Measurements from ENCODE around the gene ZNF91. TPM values are rescaled to one million over a fixed set of nuclear protein-coding genes. Genes with fewer than 3 reads are reported as not detected.

The ZNF91 gene
- total RNA-seq (2021): 37.4 and 44.9 TPM in 2 replicates
- percentile 95 among the genes with signal in this experiment for Bru-seq, nascent RNA
- BruChase-seq, experiment 1, labeled RNA remaining after a 2-hour chase: percentile 97 among the genes with signal in this experiment
- BruChase-seq, experiment 2, labeled RNA remaining after a 6-hour chase: percentile 75 among the genes with signal in this experiment
- long read RNA-seq, partial matches to known transcripts: 2 of 4 reads
- long read RNA-seq, other reads (novel, unspliced or antisense): 2 of 4 reads

DNA sequence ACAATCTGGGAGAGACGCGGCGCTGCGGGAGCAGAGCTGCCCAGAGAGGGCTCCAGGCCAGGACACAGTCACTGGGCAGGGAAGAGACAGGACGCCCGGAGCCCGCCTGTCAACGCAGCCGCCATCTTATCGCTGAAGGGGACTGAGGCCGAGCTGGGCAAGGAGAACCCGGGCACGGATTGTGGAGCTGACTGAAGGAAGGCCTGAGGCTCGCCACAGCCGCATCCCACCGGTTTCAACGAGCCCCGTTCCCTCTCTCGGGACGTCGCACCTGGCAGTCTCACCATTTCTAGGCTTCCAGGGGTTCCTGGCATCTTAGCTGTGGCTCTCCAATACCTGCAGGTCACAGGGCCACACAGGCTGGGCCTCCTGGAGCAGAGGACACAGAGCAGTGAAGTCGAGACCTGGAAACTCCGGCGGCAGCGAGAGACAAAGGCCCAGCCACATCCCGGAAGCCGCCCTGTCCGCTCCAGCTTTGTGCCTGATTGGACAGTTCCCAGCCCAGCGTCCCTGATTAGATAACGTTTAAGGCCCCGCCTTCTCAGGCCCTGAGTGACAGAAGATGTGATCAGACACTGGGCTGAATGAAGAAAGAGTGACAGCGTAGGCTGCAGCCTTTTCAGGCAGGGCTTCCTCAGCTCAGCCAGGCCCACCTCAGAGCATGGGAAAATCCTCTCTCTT, at the start of gene ZNF91:
ZNF91 (minus strand) TSS at position 431 of the 681 bp plus-strand sequence; CDS start at position 314, 117 bp downstream.
- H3F3A ChIP-seq (ENCODE audit: insufficient read depth, low read depth): peaks cover 16% of the 10 kb centered on the region
- H3K27ac ChIP-seq: peak within 1 kb of the TSS; percentile 83
- H3K4me3 ChIP-seq: peak within 1 kb of the TSS; percentile 88
- CTCF ChIA-PET: no interaction called here
- H3K36me3 ChIP-seq (ENCODE audit: low read depth): peaks cover 37% of the 10 kb centered on the region
- POLR2A ChIA-PET (ENCODE audit: unreplicated experiment): interaction anchor here (0.5 to 0.6 kb wide), 3 partner anchors 127 to 1819 kb away, joined by 3 to 5 read pairs (median 4); no protein-coding TSS in a partner anchor
- H3K9me3 ChIP-seq (ENCODE audit: insufficient read depth, low read depth): peaks cover 40% of the 10 kb centered on the region
- intact Hi-C loops (cut with micrococcal nuclease; ENCODE audit: unreplicated experiment): loop anchor here (1.0 to 10.0 kb wide), 2 partner anchors 120 to 154 kb away; no protein-coding TSS in a partner anchor
- H3K27me3 ChIP-seq (ENCODE audit: insufficient read depth, low read depth): no peaks in the 10 kb centered on the region
- peak; percentile 92 to 94 for DNase-seq
- H2AFZ ChIP-seq: peak within 1 kb of the TSS; percentile 92
- BruUV-seq (replicated peaks): TSS peak; percentile 48
- H3K4me2 ChIP-seq: peak within 1 kb of the TSS; percentile 78
- peaks cover 10% of the 10 kb centered on the region for H3K4me1 ChIP-seq (replicated peaks; ENCODE audit: insufficient read depth)
- H3K9me2 ChIP-seq (ENCODE audit: insufficient read depth): no peaks in the 10 kb centered on the region
- H3K79me2 ChIP-seq (ENCODE audit: low read depth): peaks cover 51% of the 10 kb centered on the region
- TF ChIP-seq EZH2 (IDR thresholded peaks at IDR 0.05; ENCODE audit: low read depth): no peak
- TF ChIP-seq, protein P1, sequence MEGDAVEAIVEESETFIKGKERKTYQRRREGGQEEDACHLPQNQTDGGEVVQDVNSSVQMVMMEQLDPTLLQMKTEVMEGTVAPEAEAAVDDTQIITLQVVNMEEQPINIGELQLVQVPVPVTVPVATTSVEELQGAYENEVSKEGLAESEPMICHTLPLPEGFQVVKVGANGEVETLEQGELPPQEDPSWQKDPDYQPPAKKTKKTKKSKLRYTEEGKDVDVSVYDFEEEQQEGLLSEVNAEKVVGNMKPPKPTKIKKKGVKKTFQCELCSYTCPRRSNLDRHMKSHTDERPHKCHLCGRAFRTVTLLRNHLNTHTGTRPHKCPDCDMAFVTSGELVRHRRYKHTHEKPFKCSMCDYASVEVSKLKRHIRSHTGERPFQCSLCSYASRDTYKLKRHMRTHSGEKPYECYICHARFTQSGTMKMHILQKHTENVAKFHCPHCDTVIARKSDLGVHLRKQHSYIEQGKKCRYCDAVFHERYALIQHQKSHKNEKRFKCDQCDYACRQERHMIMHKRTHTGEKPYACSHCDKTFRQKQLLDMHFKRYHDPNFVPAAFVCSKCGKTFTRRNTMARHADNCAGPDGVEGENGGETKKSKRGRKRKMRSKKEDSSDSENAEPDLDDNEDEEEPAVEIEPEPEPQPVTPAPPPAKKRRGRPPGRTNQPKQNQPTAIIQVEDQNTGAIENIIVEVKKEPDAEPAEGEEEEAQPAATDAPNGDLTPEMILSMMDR (conservative IDR thresholded peaks at IDR 0.05): no peak
- H4K20me1 ChIP-seq (ENCODE audit: insufficient read depth): no peaks in the 10 kb centered on the region

DNA sequence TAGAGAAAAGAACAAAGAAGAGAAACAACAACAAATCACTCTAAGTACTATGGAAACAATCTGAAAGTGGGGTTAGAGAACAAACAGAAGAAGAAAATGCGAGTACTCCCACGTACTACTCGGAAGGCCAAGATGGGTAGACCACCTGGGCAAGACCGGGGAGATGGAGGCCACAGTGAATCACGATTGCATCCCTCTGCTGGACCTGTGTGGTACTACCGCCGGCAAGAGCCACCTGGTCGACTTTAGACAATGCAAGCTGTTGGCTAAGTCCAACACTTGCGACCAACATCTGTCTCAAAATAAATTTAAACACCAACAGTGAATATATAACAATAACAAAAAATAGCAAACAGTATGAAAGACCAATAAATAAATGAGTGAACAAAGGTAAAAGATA, 45.5 kb upstream of the ZNF91 start:
- POLR2A ChIA-PET (ENCODE audit: unreplicated experiment): no interaction called here
- no peak overlapping the region for H3K4me2 ChIP-seq
- no peaks in the 10 kb centered on the region for H3K4me1 ChIP-seq (replicated peaks; ENCODE audit: insufficient read depth)
- H3K27me3 ChIP-seq (ENCODE audit: insufficient read depth, low read depth): no peaks in the 10 kb centered on the region
- H3K79me2 ChIP-seq (ENCODE audit: low read depth): no peaks in the 10 kb centered on the region
- BruUV-seq (replicated peaks): no TSS peak
- no peak overlapping the region; the same call in 1 of the 2 replicates for H2AFZ ChIP-seq
- no peaks in the 10 kb centered on the region for H3K9me2 ChIP-seq (ENCODE audit: insufficient read depth)
- CTCF ChIA-PET: interaction anchor here (0.6 kb wide), 1 partner anchor 404 kb away, joined by 4 read pairs; no protein-coding TSS in a partner anchor
- no peaks in the 10 kb centered on the region for H3K36me3 ChIP-seq (ENCODE audit: low read depth)
- intact Hi-C loops (cut with micrococcal nuclease; ENCODE audit: unreplicated experiment): no loop called here
- H4K20me1 ChIP-seq (ENCODE audit: insufficient read depth): no peaks in the 10 kb centered on the region
- no peak overlapping the region for H3K27ac ChIP-seq
- peaks cover 42% of the 10 kb centered on the region for H3K9me3 ChIP-seq (ENCODE audit: insufficient read depth, low read depth)
- DNase-seq: peak in 1 of 2 experiments; percentile 13
- TF ChIP-seq, protein P1 (conservative IDR thresholded peaks at IDR 0.05): peak; percentile 66
- TF ChIP-seq EZH2 (IDR thresholded peaks at IDR 0.05; ENCODE audit: low read depth): no peak
- no peaks in the 10 kb centered on the region for H3F3A ChIP-seq (ENCODE audit: insufficient read depth, low read depth)
- no peak overlapping the region for H3K4me3 ChIP-seq

DNA sequence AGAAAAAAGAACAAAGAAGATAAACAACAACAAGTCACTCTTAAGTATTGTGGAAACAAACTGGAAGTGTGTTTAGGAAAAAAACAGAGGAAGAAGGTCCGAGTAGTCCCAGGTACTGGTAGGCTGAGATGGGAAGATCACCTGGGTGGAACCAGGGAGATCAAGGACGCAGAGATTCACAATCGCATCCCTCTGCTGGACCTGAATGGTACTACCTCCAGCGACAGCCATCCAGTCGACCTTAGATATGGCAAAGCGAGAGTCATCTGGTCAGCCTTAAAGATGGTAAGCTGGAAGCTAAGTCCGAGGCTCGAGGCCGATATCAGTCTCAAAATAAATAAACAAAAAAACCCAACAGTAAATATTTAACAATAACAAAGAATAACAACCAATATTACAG, 44.9 kb upstream of the ZNF91 start:
- BruUV-seq (replicated peaks): no TSS peak
- intact Hi-C loops (cut with micrococcal nuclease; ENCODE audit: unreplicated experiment): no loop called here
- CTCF ChIA-PET: interaction anchor here (0.6 kb wide), 1 partner anchor 405 kb away, joined by 4 read pairs; no protein-coding TSS in a partner anchor
- Histone ChIP-seq H3K9me3 (ENCODE audit: insufficient read depth, low read depth) (peaks cover 45% of the 10 kb centered on the region), H3K36me3 (ENCODE audit: low read depth) (no peaks in the 10 kb centered on the region), H3K79me2 (ENCODE audit: low read depth) (no peaks in the 10 kb centered on the region), H2AFZ (no peak overlapping the region), H3K27ac (no peak overlapping the region), H3K4me1 (replicated peaks; ENCODE audit: insufficient read depth) (no peaks in the 10 kb centered on the region), H4K20me1 (ENCODE audit: insufficient read depth) (no peaks in the 10 kb centered on the region), H3K27me3 (ENCODE audit: insufficient read depth, low read depth) (no peaks in the 10 kb centered on the region), H3K4me3 (no peak overlapping the region), H3K4me2 (no peak overlapping the region), H3F3A (ENCODE audit: insufficient read depth, low read depth) (no peaks in the 10 kb centered on the region), H3K9me2 (ENCODE audit: insufficient read depth) (no peaks in the 10 kb centered on the region)
- DNase-seq: no peak
- no peak for TF ChIP-seq EZH2 (IDR thresholded peaks at IDR 0.05; ENCODE audit: low read depth)
- TF ChIP-seq, protein P1 (conservative IDR thresholded peaks at IDR 0.05): no peak; the same call in 1 of the 2 replicates
- POLR2A ChIA-PET (ENCODE audit: unreplicated experiment): no interaction called here
